ENCODE results near the gene XAF1. TPM values are rescaled to one million over a fixed set of nuclear protein-coding genes. Genes with fewer than 3 reads are reported as not detected.

The XAF1 gene
- total and polyA plus RNA-seq, 9 of the 15 experiments (the other 6 are each of a cell fraction or from before 2014, with no cell fraction given) = 0.07 to 0.22 (median 0.11) TPM; not detected in 4

GRCh38 chr17:6796017-6796886, 40.4 kb downstream of the XAF1 start (continued):
- TF ChIP-seq ARID3A (IDR thresholded peaks at IDR 0.05; ENCODE audit: borderline replicate concordance, low read depth, low read length) (no peak), CREM (IDR thresholded peaks at IDR 0.05; ENCODE audit: low read depth) (no peak), ZBTB8A (IDR thresholded peaks at IDR 0.05; ENCODE audit: partially characterized antibody) (no peak), TEAD1 (CRISPR knock-in tag; IDR thresholded peaks at IDR 0.05) (no peak), HIVEP1 (CRISPR knock-in tag; IDR thresholded peaks at IDR 0.05) (no peak)

GRCh38 chr17:6796887-6797490, 41.1 kb downstream of the XAF1 start:
- intact Hi-C loops (cut with micrococcal nuclease) = no loop called here
- ATAC-seq (no peak), DNase-seq (ENCODE audit: extremely low read depth in 1 of 4, low spot score in 3 of 4) (no peak), FAIRE-seq (no peak)
- Histone ChIP-seq H3K9me3 (replicated peaks; ENCODE audit: control insufficient read depth, insufficient read depth, low read depth, low read length) (no peaks in the 10 kb centered on the region), H3K4me2 (ENCODE audit: insufficient read depth, low read length) (no peak overlapping the region), H2AFZ (ENCODE audit: low read depth, low read length) (no peak overlapping the region), H3K36me3 (ENCODE audit: control insufficient read depth, insufficient read depth, low read length) (no peaks in the 10 kb centered on the region), H3K27me3 (ENCODE audit: control insufficient read depth in 2 of 2, insufficient read depth in 2 of 2, low read length in 2 of 2) (peaks cover 2 to 28% of the 10 kb centered on the region in 2 experiments; a peak in 4 of 5 replicates), H3K9ac (ENCODE audit: insufficient read depth in 1 of 2, low read depth in 2 of 2, low read length in 2 of 2) (no peak overlapping the region), H3K27ac (ENCODE audit: extremely low read depth, low read depth, low read length) (no peak overlapping the region), H3K9me1 (ENCODE audit: control insufficient read depth, insufficient read depth, low read length) (no peaks in the 10 kb centered on the region), H3K79me2 (ENCODE audit: control insufficient read depth, insufficient read depth, low read length) (no peaks in the 10 kb centered on the region), H3K4me1 (replicated peaks in 1 of 2; ENCODE audit: control insufficient read depth in 2 of 2, insufficient read depth in 2 of 2, low read length in 2 of 2) (peaks cover 0 to 7% of the 10 kb centered on the region in 2 experiments; a peak in 3 of 5 replicates), H4K20me1 (replicated peaks; ENCODE audit: control insufficient read depth, insufficient read depth, low read length) (no peaks in the 10 kb centered on the region), H3K4me3 (no peak overlapping the region)
- TF ChIP-seq RBM25 (IDR thresholded peaks at IDR 0.05; ENCODE audit: low read depth, low read length, severe bottlenecking) (peak; percentile 77), HDGF (IDR thresholded peaks at IDR 0.05) (no peak), MCM2 (IDR thresholded peaks at IDR 0.05; ENCODE audit: low read depth) (no peak), ZZZ3 (IDR thresholded peaks at IDR 0.05) (no peak), FIP1L1 (IDR thresholded peaks at IDR 0.05; ENCODE audit: low read depth, low read length, poor library complexity, severe bottlenecking) (no peak), ZEB2 (IDR thresholded peaks at IDR 0.05) (no peak), ZNF830 (CRISPR knock-in tag; IDR thresholded peaks at IDR 0.05) (no peak)
- no TSS peak for BruUV-seq (replicated peaks)
- 0% methylated on average over 2 of the region's 2 CpGs for WGBS (ENCODE audit: insufficient coverage, low coverage, missing lambda C conversion rate)
- in situ Hi-C loops (cut with MboI) = no loop called here
- CTCF ChIA-PET (ENCODE audit: low intra/inter-chr PET ratio) = no interaction called here
- POLR2A ChIA-PET = interaction anchor here (0.6 to 1.5 kb wide), 2 partner anchors 12 to 343 kb away, joined by 4 to 5 read pairs; no protein-coding TSS in a partner anchor

All from K562 (cell line).